ENCODE data around the gene HECW1.

Gene HECW1

GRCh38 chr7:43602256-43602655 is 489.8 kb downstream of the HECW1 start:
- H2BK5ac ChIP-seq (ENCODE audit: low read length) = no peak overlapping the region
- no peak overlapping the region for H3K23ac ChIP-seq (ENCODE audit: low read length)
- no peak overlapping the region for H4K8ac ChIP-seq (ENCODE audit: low read depth, low read length)
- H2BK120ac ChIP-seq (ENCODE audit: low read depth, low read length) = no peak overlapping the region
- no peak overlapping the region for H3K18ac ChIP-seq (ENCODE audit: low read length)
- H3K4me1 ChIP-seq (ENCODE audit: control insufficient read depth, low read depth, low read length) = peaks cover 3% of the 10 kb centered on the region
- H2AK5ac ChIP-seq (ENCODE audit: low read length) = no peak overlapping the region
- H3K79me1 ChIP-seq (ENCODE audit: low read length) = peaks cover 3% of the 10 kb centered on the region
- H3K27ac ChIP-seq (ENCODE audit: low read depth, low read length) = no peak overlapping the region
- H3K27me3 ChIP-seq (ENCODE audit: insufficient read depth, low read length, poor library complexity) = no peaks in the 10 kb centered on the region
- WGBS (ENCODE audit: extremely low coverage, insufficient coverage, low lambda C conversion rate) = no CpG with 5 or more reads among the region's 1 CpG
- no peak overlapping the region for H3K4me2 ChIP-seq (ENCODE audit: low read length)
- H2BK15ac ChIP-seq (replicated peaks; ENCODE audit: low read depth) = no peak overlapping the region
- no peaks in the 10 kb centered on the region for H3K79me2 ChIP-seq (ENCODE audit: control insufficient read depth, insufficient read depth, low read length)
- no peak overlapping the region for H3K56ac ChIP-seq (ENCODE audit: low read length)
- H4K5ac ChIP-seq (ENCODE audit: low read length) = no peak overlapping the region
- no peak for DNase-seq
- no peaks in the 10 kb centered on the region for H3K36me3 ChIP-seq (ENCODE audit: control insufficient read depth, insufficient read depth, low read length)
- no peak overlapping the region for H3K9ac ChIP-seq (ENCODE audit: low read length)
- no peak overlapping the region for H3K4ac ChIP-seq (ENCODE audit: low read depth, low read length)
- H3K4me3 ChIP-seq (ENCODE audit: low read length) = no peak overlapping the region

DNA sequence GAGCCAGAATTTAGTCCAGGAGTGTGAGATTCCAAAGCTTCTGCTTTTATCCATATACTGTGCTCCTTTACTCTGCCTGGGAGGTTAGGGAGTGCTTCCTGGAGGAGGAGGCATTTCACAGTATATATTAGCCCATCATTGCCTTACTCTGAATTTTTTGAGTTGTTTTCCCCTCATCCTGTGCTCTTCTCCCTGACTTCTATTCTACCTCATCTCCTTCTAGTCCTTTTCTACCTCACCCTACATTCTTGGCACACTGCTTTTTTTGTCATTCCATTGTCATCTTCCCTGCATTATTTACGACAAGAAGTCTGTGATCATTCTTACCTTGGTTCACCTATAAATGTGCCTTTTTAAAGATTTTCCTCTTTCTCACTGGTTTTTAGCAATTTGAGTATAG is 491.8 kb downstream of the HECW1 start:
- no peak overlapping the region for H3K56ac ChIP-seq (ENCODE audit: low read length)
- no peak overlapping the region for H4K5ac ChIP-seq (ENCODE audit: low read length)
- no peak overlapping the region for H3K18ac ChIP-seq (ENCODE audit: low read length)
- H2AK5ac ChIP-seq (ENCODE audit: low read length) = no peak overlapping the region
- H3K27me3 ChIP-seq (ENCODE audit: insufficient read depth, low read length, poor library complexity) = no peaks in the 10 kb centered on the region
- H2BK5ac ChIP-seq (ENCODE audit: low read length) = no peak overlapping the region
- H3K9ac ChIP-seq (ENCODE audit: low read length) = no peak overlapping the region
- no peak overlapping the region for H2BK15ac ChIP-seq (replicated peaks; ENCODE audit: low read depth)
- no peak overlapping the region for H3K4me3 ChIP-seq (ENCODE audit: low read length)
- H3K4ac ChIP-seq (ENCODE audit: low read depth, low read length) = no peak overlapping the region
- no peak overlapping the region for H3K23ac ChIP-seq (ENCODE audit: low read length)
- H3K79me2 ChIP-seq (ENCODE audit: control insufficient read depth, insufficient read depth, low read length) = no peaks in the 10 kb centered on the region
- no peak overlapping the region for H2BK120ac ChIP-seq (ENCODE audit: low read depth, low read length)
- no CpG with 5 or more reads among the region's 1 CpG for WGBS (ENCODE audit: extremely low coverage, insufficient coverage, low lambda C conversion rate)
- H3K4me2 ChIP-seq (ENCODE audit: low read length) = no peak overlapping the region
- H3K36me3 ChIP-seq (ENCODE audit: control insufficient read depth, insufficient read depth, low read length) = no peaks in the 10 kb centered on the region
- no peak for DNase-seq
- H4K8ac ChIP-seq (ENCODE audit: low read depth, low read length) = no peak overlapping the region
- H3K4me1 ChIP-seq (ENCODE audit: control insufficient read depth, low read depth, low read length) = peaks cover 3% of the 10 kb centered on the region
- peaks cover 3% of the 10 kb centered on the region for H3K79me1 ChIP-seq (ENCODE audit: low read length)
- no peak overlapping the region for H3K27ac ChIP-seq (ENCODE audit: low read depth, low read length)

GRCh38 chr7:43609097-43609496 is 496.6 kb downstream of the HECW1 start:
- Histone ChIP-seq H3K9ac (ENCODE audit: low read length) (no peak overlapping the region), H2BK15ac (replicated peaks; ENCODE audit: low read depth) (no peak overlapping the region), H3K56ac (ENCODE audit: low read length) (no peak overlapping the region), H3K79me1 (ENCODE audit: low read length) (peaks cover 5% of the 10 kb centered on the region), H3K27ac (ENCODE audit: low read depth, low read length) (no peak overlapping the region), H2AK5ac (ENCODE audit: low read length) (no peak overlapping the region), H4K5ac (ENCODE audit: low read length) (no peak overlapping the region), H3K36me3 (ENCODE audit: control insufficient read depth, insufficient read depth, low read length) (no peaks in the 10 kb centered on the region), H3K18ac (ENCODE audit: low read length) (no peak overlapping the region), H3K79me2 (ENCODE audit: control insufficient read depth, insufficient read depth, low read length) (no peaks in the 10 kb centered on the region), H2BK120ac (ENCODE audit: low read depth, low read length) (no peak overlapping the region), H3K4me2 (ENCODE audit: low read length) (no peak overlapping the region), H3K4me3 (ENCODE audit: low read length) (no peak overlapping the region), H3K4me1 (ENCODE audit: control insufficient read depth, low read depth, low read length) (no peaks in the 10 kb centered on the region), H3K4ac (ENCODE audit: low read depth, low read length) (no peak overlapping the region), H2BK5ac (ENCODE audit: low read length) (no peak overlapping the region), H3K23ac (ENCODE audit: low read length) (no peak overlapping the region), H4K8ac (ENCODE audit: low read depth, low read length) (no peak overlapping the region), H3K27me3 (ENCODE audit: insufficient read depth, low read length, poor library complexity) (no peaks in the 10 kb centered on the region)
- no peak for DNase-seq
- no CpG with 5 or more reads among the region's 2 CpGs for WGBS (ENCODE audit: extremely low coverage, insufficient coverage, low lambda C conversion rate)

DNA sequence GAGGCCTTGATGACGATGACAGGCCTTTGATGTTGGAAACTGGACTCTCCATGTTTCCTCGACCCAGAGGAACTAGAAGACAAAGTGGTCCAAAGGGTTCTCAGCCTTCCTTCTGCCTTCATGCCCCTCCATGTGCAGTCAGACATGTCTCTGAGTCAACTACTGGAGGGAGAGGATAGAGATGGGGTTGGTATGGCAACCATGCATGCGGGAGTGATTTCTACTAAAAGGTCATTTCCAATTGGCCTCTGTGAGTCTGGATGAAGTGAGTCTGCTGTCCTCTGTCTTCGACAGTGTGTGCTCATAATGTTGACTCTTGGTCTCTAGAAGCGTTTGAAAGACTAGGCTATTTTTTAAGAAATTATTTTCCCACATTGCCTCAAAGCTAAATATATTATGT is 499.7 kb downstream of the HECW1 start:
- H3K27me3 ChIP-seq (ENCODE audit: insufficient read depth, low read length, poor library complexity) = no peaks in the 10 kb centered on the region
- H3K4ac ChIP-seq (ENCODE audit: low read depth, low read length) = no peak overlapping the region
- H3K4me2 ChIP-seq (ENCODE audit: low read length) = no peak overlapping the region
- H3K23ac ChIP-seq (ENCODE audit: low read length) = no peak overlapping the region
- H3K18ac ChIP-seq (ENCODE audit: low read length) = no peak overlapping the region
- no peak overlapping the region for H4K8ac ChIP-seq (ENCODE audit: low read depth, low read length)
- H2BK120ac ChIP-seq (ENCODE audit: low read depth, low read length) = no peak overlapping the region
- H3K4me3 ChIP-seq (ENCODE audit: low read length) = no peak overlapping the region
- H2BK5ac ChIP-seq (ENCODE audit: low read length) = no peak overlapping the region
- H3K36me3 ChIP-seq (ENCODE audit: control insufficient read depth, insufficient read depth, low read length) = no peaks in the 10 kb centered on the region
- no CpG with 5 or more reads among the region's 5 CpGs for WGBS (ENCODE audit: extremely low coverage, insufficient coverage, low lambda C conversion rate)
- peaks cover 2% of the 10 kb centered on the region for H3K79me1 ChIP-seq (ENCODE audit: low read length)
- no peak for DNase-seq
- no peak overlapping the region for H3K56ac ChIP-seq (ENCODE audit: low read length)
- H2BK15ac ChIP-seq (replicated peaks; ENCODE audit: low read depth) = no peak overlapping the region
- no peak overlapping the region for H3K27ac ChIP-seq (ENCODE audit: low read depth, low read length)
- H3K9ac ChIP-seq (ENCODE audit: low read length) = no peak overlapping the region
- no peaks in the 10 kb centered on the region for H3K79me2 ChIP-seq (ENCODE audit: control insufficient read depth, insufficient read depth, low read length)
- no peaks in the 10 kb centered on the region for H3K4me1 ChIP-seq (ENCODE audit: control insufficient read depth, low read depth, low read length)
- H2AK5ac ChIP-seq (ENCODE audit: low read length) = no peak overlapping the region
- H4K5ac ChIP-seq (ENCODE audit: low read length) = no peak overlapping the region

- Histone ChIP-seq H3K36me3 (ENCODE audit: control insufficient read depth, insufficient read depth, low read length) (no peaks in the 10 kb centered on the region), H3K79me1 (ENCODE audit: low read length) (peaks cover 3% of the 10 kb centered on the region), H3K56ac (ENCODE audit: low read length) (no peak overlapping the region), H4K5ac (ENCODE audit: low read length) (no peak overlapping the region), H3K79me2 (ENCODE audit: control insufficient read depth, insufficient read depth, low read length) (no peaks in the 10 kb centered on the region), H3K4me2 (ENCODE audit: low read length) (no peak overlapping the region), H2BK15ac (replicated peaks; ENCODE audit: low read depth) (no peak overlapping the region), H2AK5ac (ENCODE audit: low read length) (no peak overlapping the region), H3K4me3 (ENCODE audit: low read length) (no peak overlapping the region), H2BK120ac (ENCODE audit: low read depth, low read length) (no peak overlapping the region), H3K9ac (ENCODE audit: low read length) (no peak overlapping the region), H2BK5ac (ENCODE audit: low read length) (no peak overlapping the region), H3K4me1 (ENCODE audit: control insufficient read depth, low read depth, low read length) (no peaks in the 10 kb centered on the region), H3K18ac (ENCODE audit: low read length) (no peak overlapping the region), H3K4ac (ENCODE audit: low read depth, low read length) (no peak overlapping the region), H4K8ac (ENCODE audit: low read depth, low read length) (no peak overlapping the region), H3K23ac (ENCODE audit: low read length) (no peak overlapping the region), H3K27ac (ENCODE audit: low read depth, low read length) (no peak overlapping the region), H3K27me3 (ENCODE audit: insufficient read depth, low read length, poor library complexity) (no peaks in the 10 kb centered on the region)
- DNase-seq = no peak
- no CpG with 5 or more reads among the region's 3 CpGs for WGBS (ENCODE audit: extremely low coverage, insufficient coverage, low lambda C conversion rate)
Observed at GRCh38 chr7:43612599-43613589, 500.4 kb downstream of the HECW1 start.

Measured in mesendoderm (in vitro differentiated cells).